Stimulated activated naive CD8-positive, alpha-beta T cell treated with anti-CD3 and anti-CD28 coated beads, Interleukin-15, amount 100 ng/mL, for 72 hours (primary cell): ENCODE data around the gene TKTL1.

Source experiments
- ATAC-seq: fragments of 150-1000 bp; cut with Tn5 transposase; 2 replicates; pipeline ENCODE4 v1.10.0; 2021; ENCODE audit warnings: mild to moderate bottlenecking, moderate library complexity
- DNase-seq, 2 donors: peaks; one replicate each; pipeline ENCODE4 v3.0.0; 2021 to 2022
- H3K27ac Mint-ChIP-seq, 2 donors: one replicate each; pipeline ENCODE4 v1.8.0; 2022; ENCODE audit warnings: mild to moderate bottlenecking in 2 of 2, mixed read lengths in 2 of 2, moderate library complexity in 2 of 2
- H3K27me3 Mint-ChIP-seq: one replicate; pipeline ENCODE4 v1.8.0; 2022; ENCODE audit warnings: mixed read lengths
- H3K4me1 Mint-ChIP-seq: one replicate; pipeline ENCODE4 v1.8.0; 2022; ENCODE audit warnings: mild to moderate bottlenecking, mixed read lengths
- H3K4me3 Mint-ChIP-seq, 2 donors: one replicate each; pipeline ENCODE4 v1.8.0; 2022; ENCODE audit warnings: mild to moderate bottlenecking in 2 of 2, mixed read lengths in 2 of 2, moderate library complexity in 1 of 2
- H3K9me3 Mint-ChIP-seq, 2 donors: one replicate each; pipeline ENCODE4 v1.8.0; 2022; ENCODE audit warnings: mixed read lengths in 2 of 2

TKTL1 gene

DNA sequence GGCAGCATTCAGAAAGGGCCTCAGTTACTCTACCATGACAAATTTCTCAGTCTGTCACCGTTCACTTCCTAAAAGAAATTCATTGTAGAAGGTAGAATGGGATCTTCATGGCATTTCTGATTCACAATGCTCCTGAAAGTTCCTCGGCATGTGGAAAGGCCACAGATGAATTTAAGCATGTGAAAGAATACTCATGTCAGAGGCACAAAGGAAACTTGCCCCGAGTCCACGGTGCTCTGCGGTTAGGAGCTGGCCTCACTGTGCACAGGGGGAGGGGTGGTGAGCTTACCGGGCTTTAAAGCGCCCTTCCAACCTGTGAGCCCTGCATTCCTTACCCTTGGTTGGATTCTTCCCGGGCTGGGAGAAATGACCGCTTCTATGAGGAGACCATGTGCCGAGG, 9.3 kb downstream of the TKTL1 start:
- ATAC-seq (no peak), DNase-seq (no peak)
- Mint-ChIP-seq H3K4me1 (peaks cover 26% of the 10 kb centered on the region), H3K4me3 (no peak overlapping the region), H3K27ac (no peak overlapping the region), H3K27me3 (no peaks in the 10 kb centered on the region), H3K9me3 (no peaks in the 10 kb centered on the region)

DNA sequence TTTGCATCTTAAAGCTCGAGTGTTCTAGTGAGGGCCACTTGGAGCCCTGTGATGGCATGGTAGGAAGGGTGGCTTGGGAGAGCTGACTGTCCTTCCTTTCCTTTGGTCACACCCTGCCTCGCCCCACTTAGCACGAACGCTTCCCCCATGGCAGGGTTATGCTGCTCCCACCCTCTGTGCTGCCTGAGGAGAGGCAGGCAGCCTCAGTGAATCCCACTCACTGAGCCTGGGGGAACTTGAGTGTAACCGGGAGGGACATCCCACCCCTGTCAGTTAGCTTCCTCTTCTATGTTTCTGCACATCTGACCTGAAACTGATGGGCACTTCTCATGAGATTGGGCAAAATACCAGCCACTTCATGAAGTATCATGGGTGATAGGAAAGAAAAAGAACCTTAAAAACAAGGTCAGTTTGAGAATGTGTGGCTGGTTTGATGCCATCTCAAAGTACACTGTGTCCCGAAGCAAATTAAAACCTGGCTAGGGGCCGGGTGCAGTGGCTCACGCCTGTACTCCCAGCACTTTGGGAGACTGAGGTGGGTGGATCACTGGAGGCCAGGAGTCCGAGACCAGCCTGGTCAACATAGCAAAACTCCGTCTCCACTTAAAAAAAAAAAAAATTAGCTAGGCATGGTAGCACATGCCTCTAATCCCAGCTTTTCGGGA, 10.1 kb downstream of the TKTL1 start:
- H3K27ac Mint-ChIP-seq, result no peak overlapping the region
- DNase-seq (no peak), ATAC-seq (no peak)
- H3K4me3 Mint-ChIP-seq, result no peak overlapping the region
- H3K4me1 Mint-ChIP-seq, result peaks cover 28% of the 10 kb centered on the region
- H3K27me3 Mint-ChIP-seq, result no peaks in the 10 kb centered on the region
- H3K9me3 Mint-ChIP-seq, result no peaks in the 10 kb centered on the region

GRCh38 chrX:154307202-154307601, 11.6 kb downstream of the TKTL1 start:
- DNase-seq (no peak), ATAC-seq (no peak)
- H3K27ac Mint-ChIP-seq, result no peak overlapping the region
- H3K4me1 Mint-ChIP-seq, result peaks cover 43% of the 10 kb centered on the region
- no peaks in the 10 kb centered on the region for H3K27me3 Mint-ChIP-seq
- H3K4me3 Mint-ChIP-seq, result no peak overlapping the region
- no peaks in the 10 kb centered on the region for H3K9me3 Mint-ChIP-seq

- DNase-seq, result peak; percentile 75 to 79
- Mint-ChIP-seq H3K27ac (peak overlapping the region in 1 of 2 donors; percentile 13), H3K4me3 (peak overlapping the region in 1 of 2 donors; percentile 34), H3K27me3 (no peaks in the 10 kb centered on the region), H3K9me3 (no peaks in the 10 kb centered on the region), H3K4me1 (peaks cover 55% of the 10 kb centered on the region)
- peak; percentile 79 for ATAC-seq
These were observed 12.7 kb downstream of the TKTL1 start for GRCh38 chrX:154308108-154308946.

DNA sequence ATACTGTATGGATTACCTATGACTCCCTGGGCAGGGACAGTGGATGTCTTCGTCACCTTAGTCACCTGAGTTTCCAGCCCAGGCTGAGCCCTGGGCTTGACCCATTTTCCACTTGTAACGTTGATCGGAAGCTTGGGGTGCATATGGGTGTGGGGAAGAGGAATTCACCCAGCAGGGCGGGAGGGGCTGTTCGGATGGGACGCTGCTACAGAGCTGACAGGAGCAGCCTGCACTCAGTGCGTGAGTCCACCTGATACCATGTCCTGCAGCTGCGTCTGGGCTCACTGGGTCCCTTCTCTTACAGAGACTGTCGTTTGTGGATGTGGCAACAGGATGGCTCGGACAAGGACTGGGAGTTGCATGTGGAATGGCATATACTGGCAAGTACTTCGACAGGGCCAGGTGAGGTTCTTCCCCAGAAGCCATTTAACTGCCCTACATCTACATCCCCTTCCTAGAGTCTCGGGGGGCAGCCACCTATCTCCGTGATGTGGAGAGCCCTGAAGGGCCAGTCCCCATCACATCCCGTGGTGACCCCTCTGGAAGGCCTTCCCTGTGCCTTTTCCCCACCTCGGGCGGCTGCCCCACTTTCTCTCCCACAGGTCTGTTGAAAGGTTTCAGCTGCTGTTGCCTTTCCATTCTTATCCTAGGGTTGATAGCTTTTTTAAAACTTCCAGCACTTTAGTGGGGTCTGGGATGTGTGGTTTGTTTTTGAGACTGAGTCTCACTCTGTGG, 13.6 kb downstream of the TKTL1 start:
- no peaks in the 10 kb centered on the region for H3K9me3 Mint-ChIP-seq
- H3K4me1 Mint-ChIP-seq, result peaks cover 62% of the 10 kb centered on the region
- H3K27me3 Mint-ChIP-seq, result no peaks in the 10 kb centered on the region
- no peak overlapping the region for H3K4me3 Mint-ChIP-seq
- no peak overlapping the region for H3K27ac Mint-ChIP-seq
- no peak for ATAC-seq
- DNase-seq, result no peak

- Mint-ChIP-seq H3K4me1 (peaks cover 60% of the 10 kb centered on the region), H3K27ac (no peak overlapping the region), H3K9me3 (no peaks in the 10 kb centered on the region), H3K27me3 (no peaks in the 10 kb centered on the region), H3K4me3 (no peak overlapping the region)
- ATAC-seq (peak; percentile 36), DNase-seq (no peak)
These were observed 15.3 kb downstream of the TKTL1 start for GRCh38 chrX:154310616-154311536.

GRCh38 chrX:154312116-154312515, 16.5 kb downstream of the TKTL1 start:
- no peaks in the 10 kb centered on the region for H3K27me3 Mint-ChIP-seq
- H3K4me1 Mint-ChIP-seq, result peaks cover 67% of the 10 kb centered on the region
- H3K27ac Mint-ChIP-seq, result no peak overlapping the region
- no peak overlapping the region for H3K4me3 Mint-ChIP-seq
- DNase-seq (no peak), ATAC-seq (no peak)
- no peaks in the 10 kb centered on the region for H3K9me3 Mint-ChIP-seq

DNA sequence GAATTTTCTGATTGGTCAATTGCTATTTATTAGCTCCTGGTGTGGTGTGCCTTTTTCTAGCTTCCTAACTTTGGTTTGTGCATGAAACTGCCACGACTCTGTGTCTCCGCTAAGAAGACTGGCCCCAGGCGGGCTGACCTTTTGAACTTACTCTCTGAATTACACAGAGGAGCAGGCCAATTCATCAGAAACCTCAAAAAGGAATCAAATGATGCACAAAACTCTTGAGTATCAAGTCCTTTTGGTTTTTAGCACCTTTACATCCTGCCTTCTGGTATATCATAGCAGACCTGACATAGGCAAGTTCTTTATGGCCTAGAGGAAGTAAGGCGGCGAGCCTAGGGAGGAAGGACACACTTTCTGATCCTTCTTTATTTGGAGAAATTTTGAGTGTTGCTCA, 17.6 kb downstream of the TKTL1 start:
- DNase-seq (peak; percentile 17 to 55), ATAC-seq (peak; percentile 87)
- Mint-ChIP-seq H3K9me3 (no peaks in the 10 kb centered on the region), H3K27me3 (no peaks in the 10 kb centered on the region), H3K4me1 (peaks cover 67% of the 10 kb centered on the region), H3K27ac (peak overlapping the region; percentile 83 to 95), H3K4me3 (peak overlapping the region; percentile 73 to 80)

- DNase-seq (no peak), ATAC-seq (no peak)
- no peak overlapping the region for H3K4me3 Mint-ChIP-seq
- no peaks in the 10 kb centered on the region for H3K27me3 Mint-ChIP-seq
- H3K9me3 Mint-ChIP-seq, result no peaks in the 10 kb centered on the region
- no peak overlapping the region for H3K27ac Mint-ChIP-seq
- peaks cover 69% of the 10 kb centered on the region for H3K4me1 Mint-ChIP-seq
These were observed 19.8 kb downstream of the TKTL1 start for GRCh38 chrX:154315416-154315815.

DNA sequence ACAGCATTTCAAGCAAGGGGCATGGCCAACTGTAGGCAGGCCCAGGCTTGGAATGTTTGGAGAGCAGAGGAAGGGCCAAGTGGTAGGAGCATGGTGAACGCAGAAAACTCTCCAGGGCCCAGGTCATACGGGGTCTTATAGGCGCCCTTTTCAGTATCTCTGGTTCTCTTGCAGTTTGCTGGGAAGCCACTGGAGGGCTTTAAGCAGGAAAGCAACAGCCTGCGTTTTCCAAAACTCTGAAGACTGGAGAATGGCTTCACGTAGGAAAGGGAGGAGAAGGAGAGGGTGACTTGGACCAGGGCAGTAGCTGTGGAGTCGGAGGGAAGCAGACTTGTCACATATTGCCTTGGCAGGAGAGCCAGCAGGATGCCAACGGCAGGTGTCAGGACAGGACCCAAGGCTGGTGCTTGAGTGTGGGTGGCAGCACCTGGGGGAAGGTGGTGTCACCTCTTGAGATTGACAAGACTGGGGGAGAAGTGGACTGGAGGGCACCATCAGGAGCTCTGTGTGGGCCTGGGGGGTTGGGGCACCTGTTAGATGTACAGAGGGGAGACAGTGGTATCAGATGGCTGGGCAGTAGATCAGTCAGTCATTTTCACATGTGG, 21.9 kb downstream of the TKTL1 start:
- Mint-ChIP-seq H3K4me1 (peaks cover 64% of the 10 kb centered on the region), H3K27ac (peak overlapping the region in 1 of 2 donors; percentile 90), H3K27me3 (no peaks in the 10 kb centered on the region), H3K9me3 (no peaks in the 10 kb centered on the region), H3K4me3 (peak overlapping the region in 1 of 2 donors; percentile 53)
- no peak for ATAC-seq
- DNase-seq, result no peak

- Mint-ChIP-seq H3K4me1 (peaks cover 44% of the 10 kb centered on the region), H3K27me3 (no peaks in the 10 kb centered on the region), H3K27ac (no peak overlapping the region), H3K4me3 (peak overlapping the region; percentile 39 to 44), H3K9me3 (no peaks in the 10 kb centered on the region)
- ATAC-seq (no peak), DNase-seq (no peak)
These were observed 24.8 kb downstream of the TKTL1 start for GRCh38 chrX:154320406-154320805.

DNA sequence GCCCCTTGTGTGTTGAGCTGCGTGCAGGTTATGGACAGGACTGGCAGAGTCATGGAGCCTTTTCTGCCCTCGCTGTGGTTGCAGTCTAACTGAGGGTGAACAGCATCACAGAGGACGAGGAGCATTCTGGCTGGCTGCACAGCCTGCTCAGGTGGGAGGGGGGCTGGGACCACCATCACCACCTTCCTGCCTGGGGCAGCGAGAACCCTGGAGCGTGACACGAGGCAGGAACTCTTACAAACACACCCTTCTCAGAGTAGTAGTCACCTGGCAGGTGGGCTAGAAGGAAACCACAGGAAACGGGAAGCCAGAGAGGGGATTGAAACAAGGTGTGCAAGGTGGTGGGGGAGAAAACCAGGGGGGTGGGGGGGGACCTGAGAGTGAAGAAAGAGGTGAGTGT, 25.6 kb downstream of the TKTL1 start:
- no peaks in the 10 kb centered on the region for H3K27me3 Mint-ChIP-seq
- no peak overlapping the region for H3K27ac Mint-ChIP-seq
- peaks cover 47% of the 10 kb centered on the region for H3K4me1 Mint-ChIP-seq
- ATAC-seq, result no peak
- peak overlapping the region; percentile 64 to 66 for H3K4me3 Mint-ChIP-seq
- no peak for DNase-seq
- H3K9me3 Mint-ChIP-seq, result no peaks in the 10 kb centered on the region

DNA sequence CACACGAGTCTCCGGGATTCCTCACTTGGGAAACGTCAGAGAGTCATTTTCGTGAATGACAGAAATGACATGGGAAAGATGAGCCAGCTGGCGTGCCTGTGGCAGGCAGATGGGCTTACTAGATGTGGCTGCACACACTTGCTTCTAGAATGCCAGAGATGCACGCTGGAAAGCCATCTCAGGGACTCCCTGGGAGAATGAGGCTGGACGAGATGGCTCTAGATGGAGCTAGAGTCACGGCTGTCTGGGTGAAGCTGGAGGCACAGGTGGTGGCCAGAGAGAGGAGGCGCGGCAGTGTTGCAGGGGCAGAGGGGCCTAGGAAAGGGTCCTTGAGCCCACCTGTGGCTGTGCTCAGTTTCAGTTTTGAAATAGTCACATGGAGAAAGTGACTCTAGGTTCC, 26.0 kb downstream of the TKTL1 start:
- peak overlapping the region; percentile 64 to 66 for H3K4me3 Mint-ChIP-seq
- H3K4me1 Mint-ChIP-seq, result peaks cover 49% of the 10 kb centered on the region
- no peak overlapping the region for H3K27ac Mint-ChIP-seq
- H3K27me3 Mint-ChIP-seq, result no peaks in the 10 kb centered on the region
- peak; percentile 65 for ATAC-seq
- DNase-seq, result no peak
- no peaks in the 10 kb centered on the region for H3K9me3 Mint-ChIP-seq

- Mint-ChIP-seq H3K27ac (no peak overlapping the region), H3K4me3 (no peak overlapping the region), H3K27me3 (no peaks in the 10 kb centered on the region), H3K9me3 (no peaks in the 10 kb centered on the region), H3K4me1 (peaks cover 49% of the 10 kb centered on the region)
- DNase-seq (no peak), ATAC-seq (no peak)
These were observed 27.3 kb downstream of the TKTL1 start for GRCh38 chrX:154322890-154323289.

GRCh38 chrX:154323537-154323936, 27.9 kb downstream of the TKTL1 start:
- ATAC-seq, result no peak
- peaks cover 55% of the 10 kb centered on the region for H3K4me1 Mint-ChIP-seq
- no peak for DNase-seq
- no peaks in the 10 kb centered on the region for H3K9me3 Mint-ChIP-seq
- no peak overlapping the region for H3K4me3 Mint-ChIP-seq
- H3K27ac Mint-ChIP-seq, result no peak overlapping the region
- H3K27me3 Mint-ChIP-seq, result no peaks in the 10 kb centered on the region
